HL-60 (cell line): Measurements from ENCODE around the gene CREB5.

Experiments
- DNase-seq, 2 experiments: peaks; one replicate each; pipeline ENCODE4 v3.0.0-alpha.2; 2010 to 2020; ENCODE audit warnings: low read depth in 1 of 2, low spot score in 1 of 2
- H3K27ac ChIP-seq: fragments of 250-450 bp; sonication (Bioruptor Pico); replicated peaks from 2 replicates; pipeline ENCODE4 v1.5.1; 2020; ENCODE audit warnings: mild to moderate bottlenecking, moderate library complexity
- H3K27me3 ChIP-seq: fragments of 250-450 bp; sonication (Bioruptor Pico); 2 replicates; pipeline ENCODE4 v1.5.1; 2021; ENCODE audit warnings: mild to moderate bottlenecking, moderate library complexity; ENCODE audit not compliant: insufficient read depth, poor library complexity, severe bottlenecking
- H3K4me3 ChIP-seq: replicated peaks from 2 replicates; pipeline ENCODE4 v1.5.1; 2011; ENCODE audit warnings: mild to moderate bottlenecking, control low read depth, low read length; ENCODE audit not compliant: insufficient read depth
- GABPA ChIP-seq: IDR thresholded peaks from 2 replicates; pipeline ENCODE4 v1.6.1; 2012; ENCODE audit warnings: low read depth
- POLR2AphosphoS5 ChIP-seq: IDR thresholded peaks from 2 replicates; pipeline ENCODE4 v1.6.1; 2012; ENCODE audit warnings: low read depth
- REST ChIP-seq: IDR thresholded peaks from 2 replicates; pipeline ENCODE4 v1.6.1; 2012; ENCODE audit warnings: low read depth; ENCODE audit not compliant: insufficient replicate concordance
- SPI1 ChIP-seq: IDR thresholded peaks from 2 replicates; pipeline ENCODE4 v1.6.1; 2012; ENCODE audit warnings: low read depth, mild to moderate bottlenecking, borderline replicate concordance
- TF ChIP-seq, protein P1 (sequence below): IDR thresholded peaks from one replicate; pipeline ENCODE4 v1.5.1; 2011; ENCODE audit warnings: low read length, control low read depth, inconsistent platforms; ENCODE audit not compliant: insufficient read depth

The CREB5 gene

DNA sequence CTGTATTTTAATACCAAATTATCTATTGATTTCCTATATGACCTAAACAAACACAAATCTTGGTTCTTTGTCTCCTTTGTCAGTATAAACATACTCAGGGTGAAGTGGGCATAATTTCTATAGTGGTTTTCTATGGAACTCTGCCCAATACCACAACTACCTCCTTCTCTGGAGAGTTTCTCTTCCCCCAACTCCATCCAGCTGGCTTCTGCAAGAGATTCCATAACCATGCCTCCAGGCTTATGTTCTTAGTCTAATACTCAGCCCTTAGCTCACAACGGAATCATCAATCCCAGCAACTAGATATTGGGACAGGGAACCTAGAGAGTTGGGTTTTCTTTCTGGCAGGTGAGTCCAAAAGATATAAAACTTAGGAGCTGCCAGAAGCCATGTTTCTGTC is 418.5 kb downstream of the CREB5 start:
- Histone ChIP-seq H3K27me3 (peaks cover 2% of the 10 kb centered on the region), H3K4me3 (no peak overlapping the region), H3K27ac (no peak overlapping the region)
- DNase-seq: no peak
- TF ChIP-seq REST (no peak), SPI1 (no peak), GABPA (no peak), POLR2AphosphoS5 (no peak)
- TF ChIP-seq, protein P1, sequence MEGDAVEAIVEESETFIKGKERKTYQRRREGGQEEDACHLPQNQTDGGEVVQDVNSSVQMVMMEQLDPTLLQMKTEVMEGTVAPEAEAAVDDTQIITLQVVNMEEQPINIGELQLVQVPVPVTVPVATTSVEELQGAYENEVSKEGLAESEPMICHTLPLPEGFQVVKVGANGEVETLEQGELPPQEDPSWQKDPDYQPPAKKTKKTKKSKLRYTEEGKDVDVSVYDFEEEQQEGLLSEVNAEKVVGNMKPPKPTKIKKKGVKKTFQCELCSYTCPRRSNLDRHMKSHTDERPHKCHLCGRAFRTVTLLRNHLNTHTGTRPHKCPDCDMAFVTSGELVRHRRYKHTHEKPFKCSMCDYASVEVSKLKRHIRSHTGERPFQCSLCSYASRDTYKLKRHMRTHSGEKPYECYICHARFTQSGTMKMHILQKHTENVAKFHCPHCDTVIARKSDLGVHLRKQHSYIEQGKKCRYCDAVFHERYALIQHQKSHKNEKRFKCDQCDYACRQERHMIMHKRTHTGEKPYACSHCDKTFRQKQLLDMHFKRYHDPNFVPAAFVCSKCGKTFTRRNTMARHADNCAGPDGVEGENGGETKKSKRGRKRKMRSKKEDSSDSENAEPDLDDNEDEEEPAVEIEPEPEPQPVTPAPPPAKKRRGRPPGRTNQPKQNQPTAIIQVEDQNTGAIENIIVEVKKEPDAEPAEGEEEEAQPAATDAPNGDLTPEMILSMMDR: no peak

- TF ChIP-seq REST: no peak
- TF ChIP-seq SPI1: no peak
- TF ChIP-seq, protein P1: no peak
- no peak for TF ChIP-seq POLR2AphosphoS5
- TF ChIP-seq GABPA: no peak
- no peak for DNase-seq
- Histone ChIP-seq H3K27me3 (peaks cover 2% of the 10 kb centered on the region), H3K27ac (no peak overlapping the region), H3K4me3 (no peak overlapping the region)
These were observed 420.4 kb downstream of the CREB5 start for GRCh38 chr7:28832669-28833068.

DNA sequence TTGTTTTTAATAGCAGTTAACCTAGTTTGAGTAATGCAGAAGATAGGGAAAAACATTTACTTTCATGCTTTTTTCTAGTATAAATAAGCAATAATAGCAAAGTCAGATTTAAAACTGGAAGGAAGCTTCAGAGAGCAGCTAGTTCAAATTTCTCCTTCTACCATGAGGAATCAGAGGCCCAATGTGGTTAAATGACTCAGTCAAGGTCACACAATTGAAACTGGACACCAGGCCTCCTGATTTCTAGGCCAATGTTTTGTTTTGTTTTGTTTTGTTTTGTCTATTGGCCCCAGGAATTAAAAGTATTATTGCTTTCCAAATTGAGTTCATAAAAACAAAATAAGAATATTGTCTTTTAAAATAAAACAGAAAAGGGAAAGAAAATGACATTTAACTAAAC is 423.5 kb downstream of the CREB5 start:
- H3K27me3 ChIP-seq: no peaks in the 10 kb centered on the region
- DNase-seq: no peak
- TF ChIP-seq REST (no peak), GABPA (no peak), POLR2AphosphoS5 (no peak)
- no peak overlapping the region for H3K4me3 ChIP-seq
- H3K27ac ChIP-seq: no peak overlapping the region

- no peak overlapping the region for H3K27ac ChIP-seq
- no peak for DNase-seq
- no peaks in the 10 kb centered on the region for H3K27me3 ChIP-seq
- TF ChIP-seq GABPA: no peak
- no peak for TF ChIP-seq SPI1
- TF ChIP-seq REST: no peak
- TF ChIP-seq, protein P1: no peak
- TF ChIP-seq POLR2AphosphoS5: no peak
- H3K4me3 ChIP-seq: no peak overlapping the region
These were observed 424.4 kb downstream of the CREB5 start for GRCh38 chr7:28836716-28837115.
